ENCODE results near the gene KDM4B.

KDM4B gene

GRCh38 chr19:5065663-5066093 lies 96.8 kb downstream of the KDM4B start:
- Histone ChIP-seq H3K27me3 (ENCODE audit: insufficient read depth, poor library complexity, severe bottlenecking) (no peaks in the 10 kb centered on the region), H3K4me3 (replicated peaks; ENCODE audit: insufficient read depth, low read length) (no peak overlapping the region), H3K27ac (replicated peaks) (no peak overlapping the region)
- no peak for DNase-seq (ENCODE audit: low read depth in 1 of 2, low spot score in 1 of 2)
- TF ChIP-seq GABPA (IDR thresholded peaks at IDR 0.05; ENCODE audit: low read depth) (no peak), REST (IDR thresholded peaks at IDR 0.05; ENCODE audit: insufficient replicate concordance, low read depth) (no peak), POLR2AphosphoS5 (IDR thresholded peaks at IDR 0.05; ENCODE audit: low read depth) (no peak), SPI1 (IDR thresholded peaks at IDR 0.05; ENCODE audit: borderline replicate concordance, low read depth) (no peak)
- TF ChIP-seq, protein P1, sequence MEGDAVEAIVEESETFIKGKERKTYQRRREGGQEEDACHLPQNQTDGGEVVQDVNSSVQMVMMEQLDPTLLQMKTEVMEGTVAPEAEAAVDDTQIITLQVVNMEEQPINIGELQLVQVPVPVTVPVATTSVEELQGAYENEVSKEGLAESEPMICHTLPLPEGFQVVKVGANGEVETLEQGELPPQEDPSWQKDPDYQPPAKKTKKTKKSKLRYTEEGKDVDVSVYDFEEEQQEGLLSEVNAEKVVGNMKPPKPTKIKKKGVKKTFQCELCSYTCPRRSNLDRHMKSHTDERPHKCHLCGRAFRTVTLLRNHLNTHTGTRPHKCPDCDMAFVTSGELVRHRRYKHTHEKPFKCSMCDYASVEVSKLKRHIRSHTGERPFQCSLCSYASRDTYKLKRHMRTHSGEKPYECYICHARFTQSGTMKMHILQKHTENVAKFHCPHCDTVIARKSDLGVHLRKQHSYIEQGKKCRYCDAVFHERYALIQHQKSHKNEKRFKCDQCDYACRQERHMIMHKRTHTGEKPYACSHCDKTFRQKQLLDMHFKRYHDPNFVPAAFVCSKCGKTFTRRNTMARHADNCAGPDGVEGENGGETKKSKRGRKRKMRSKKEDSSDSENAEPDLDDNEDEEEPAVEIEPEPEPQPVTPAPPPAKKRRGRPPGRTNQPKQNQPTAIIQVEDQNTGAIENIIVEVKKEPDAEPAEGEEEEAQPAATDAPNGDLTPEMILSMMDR (IDR thresholded peaks at IDR 0.05; ENCODE audit: insufficient read depth, low read length), result no peak

- Histone ChIP-seq H3K27ac (replicated peaks) (no peak overlapping the region), H3K4me3 (replicated peaks; ENCODE audit: insufficient read depth, low read length) (no peak overlapping the region), H3K27me3 (ENCODE audit: insufficient read depth, poor library complexity, severe bottlenecking) (no peaks in the 10 kb centered on the region)
- TF ChIP-seq POLR2AphosphoS5 (IDR thresholded peaks at IDR 0.05; ENCODE audit: low read depth) (no peak), SPI1 (IDR thresholded peaks at IDR 0.05; ENCODE audit: borderline replicate concordance, low read depth) (no peak), REST (IDR thresholded peaks at IDR 0.05; ENCODE audit: insufficient replicate concordance, low read depth) (no peak), GABPA (IDR thresholded peaks at IDR 0.05; ENCODE audit: low read depth) (no peak)
- TF ChIP-seq, protein P1 (IDR thresholded peaks at IDR 0.05; ENCODE audit: insufficient read depth, low read length), result no peak
- no peak for DNase-seq (ENCODE audit: low read depth in 1 of 2, low spot score in 1 of 2)
These were observed 97.9 kb downstream of the KDM4B start for GRCh38 chr19:5066768-5067167.

- TF ChIP-seq POLR2AphosphoS5 (IDR thresholded peaks at IDR 0.05; ENCODE audit: low read depth) (no peak), SPI1 (IDR thresholded peaks at IDR 0.05; ENCODE audit: borderline replicate concordance, low read depth) (no peak), GABPA (IDR thresholded peaks at IDR 0.05; ENCODE audit: low read depth) (no peak), REST (IDR thresholded peaks at IDR 0.05; ENCODE audit: insufficient replicate concordance, low read depth) (no peak)
- TF ChIP-seq, protein P1 (IDR thresholded peaks at IDR 0.05; ENCODE audit: insufficient read depth, low read length), result no peak
- Histone ChIP-seq H3K4me3 (replicated peaks; ENCODE audit: insufficient read depth, low read length) (no peak overlapping the region), H3K27me3 (ENCODE audit: insufficient read depth, poor library complexity, severe bottlenecking) (no peaks in the 10 kb centered on the region), H3K27ac (replicated peaks) (no peak overlapping the region)
- DNase-seq (ENCODE audit: low read depth in 1 of 2, low spot score in 1 of 2), result no peak
These were observed 98.8 kb downstream of the KDM4B start for GRCh38 chr19:5067678-5068077.
